ENCODE measurements around the gene ZNF74.
A peak's percentile ranks its signal among the peaks of the same experiment; 100 is the strongest.

ZNF74 gene

GRCh38 chr22:20427104-20427944, 33.4 kb downstream of the ZNF74 start:
- WGBS, 2 donors (ENCODE audit: extremely low coverage in 2 of 2, insufficient read length in 2 of 2, insufficient replicate concordance in 1 of 2), result no CpG with 5 or more reads among the region's 8 CpGs
- Histone ChIP-seq H2BK12ac (ENCODE audit: low read length) (no peak overlapping the region), H3K4me1 (ENCODE audit: control insufficient read depth in 2 of 2, insufficient read depth in 1 of 2, low read depth in 1 of 2, low read length in 2 of 2) (peaks cover 15 to 21% of the 10 kb centered on the region in 2 donors), H3K14ac (ENCODE audit: low read length) (no peak overlapping the region), H3K27ac (replicated peaks; ENCODE audit: low read length) (no peak overlapping the region), H3K4me2 (ENCODE audit: insufficient read depth, low read length, poor library complexity, severe bottlenecking) (no peak overlapping the region), H3K9me3 (replicated peaks in 1 of 2; ENCODE audit: control insufficient read depth in 2 of 2, insufficient read depth in 1 of 2, low read depth in 1 of 2, low read length in 2 of 2) (peaks cover 0 to 11% of the 10 kb centered on the region in 2 donors), H4K8ac (ENCODE audit: low read depth, low read length) (no peak overlapping the region), H3K4me3 (ENCODE audit: low read length in 2 of 2) (no peak overlapping the region), H2AK5ac (ENCODE audit: low read depth, low read length) (peak overlapping the region; percentile 14), H3K18ac (ENCODE audit: low read length) (no peak overlapping the region), H3K9ac (ENCODE audit: low read depth, low read length, poor library complexity) (peak overlapping the region; percentile 30), H2BK120ac (ENCODE audit: low read depth, low read length) (no peak overlapping the region), H3K79me1 (ENCODE audit: low read depth, low read length) (peaks cover 6% of the 10 kb centered on the region), H3K23ac (ENCODE audit: low read depth, low read length, poor library complexity) (peak overlapping the region; percentile 85), H2BK5ac (ENCODE audit: low read length) (no peak overlapping the region), H3K27me3 (ENCODE audit: control insufficient read depth in 3 of 3, insufficient read depth in 3 of 3, low read depth in 1 of 3, low read length in 3 of 3) (peaks cover 0 to 56% (median 24%) of the 10 kb centered on the region in 3 experiments), H2BK15ac (ENCODE audit: low read length) (no peak overlapping the region), H3K36me3 (replicated peaks in 1 of 2; ENCODE audit: control insufficient read depth in 2 of 2, insufficient read depth in 2 of 2, low read length in 2 of 2) (peaks cover 2 to 66% of the 10 kb centered on the region in 2 donors), H3K4ac (ENCODE audit: low read length) (no peak overlapping the region), H4K91ac (ENCODE audit: low read depth, low read length, poor library complexity) (no peak overlapping the region), H2AFZ (ENCODE audit: low read length) (no peak overlapping the region)
- no peak for DNase-seq (ENCODE audit: low spot score)

GRCh38 chr22:20427945-20428417, 34.0 kb downstream of the ZNF74 start:
- Histone ChIP-seq H3K9ac (ENCODE audit: low read depth, low read length, poor library complexity) (no peak overlapping the region), H3K79me1 (ENCODE audit: low read depth, low read length) (peaks cover 6% of the 10 kb centered on the region), H3K9me3 (replicated peaks in 1 of 2; ENCODE audit: control insufficient read depth in 2 of 2, insufficient read depth in 1 of 2, low read depth in 1 of 2, low read length in 2 of 2) (peaks cover 0 to 11% of the 10 kb centered on the region in 2 donors), H3K4me1 (ENCODE audit: control insufficient read depth in 2 of 2, insufficient read depth in 1 of 2, low read depth in 1 of 2, low read length in 2 of 2) (peaks cover 8 to 20% of the 10 kb centered on the region in 2 donors), H3K4ac (ENCODE audit: low read length) (no peak overlapping the region), H3K18ac (ENCODE audit: low read length) (no peak overlapping the region), H3K27ac (replicated peaks; ENCODE audit: low read length) (no peak overlapping the region), H2AK5ac (ENCODE audit: low read depth, low read length) (peak overlapping the region; percentile 14), H4K91ac (ENCODE audit: low read depth, low read length, poor library complexity) (no peak overlapping the region), H3K4me2 (ENCODE audit: insufficient read depth, low read length, poor library complexity, severe bottlenecking) (no peak overlapping the region), H3K36me3 (replicated peaks in 1 of 2; ENCODE audit: control insufficient read depth in 2 of 2, insufficient read depth in 2 of 2, low read length in 2 of 2) (peaks cover 2 to 68% of the 10 kb centered on the region in 2 donors), H3K4me3 (ENCODE audit: low read length in 2 of 2) (no peak overlapping the region), H2BK5ac (ENCODE audit: low read length) (no peak overlapping the region), H2BK120ac (ENCODE audit: low read depth, low read length) (no peak overlapping the region), H2BK15ac (ENCODE audit: low read length) (no peak overlapping the region), H3K14ac (ENCODE audit: low read length) (no peak overlapping the region), H4K8ac (ENCODE audit: low read depth, low read length) (no peak overlapping the region), H2BK12ac (ENCODE audit: low read length) (no peak overlapping the region), H3K23ac (ENCODE audit: low read depth, low read length, poor library complexity) (no peak overlapping the region), H3K27me3 (ENCODE audit: control insufficient read depth in 3 of 3, insufficient read depth in 3 of 3, low read depth in 1 of 3, low read length in 3 of 3) (peaks cover 0 to 61% (median 24%) of the 10 kb centered on the region in 3 experiments), H2AFZ (ENCODE audit: low read length) (no peak overlapping the region)
- no CpG with 5 or more reads among the region's 4 CpGs for WGBS, 2 donors (ENCODE audit: extremely low coverage in 2 of 2, insufficient read length in 2 of 2, insufficient replicate concordance in 1 of 2)
- no peak for DNase-seq (ENCODE audit: low spot score)

- peak overlapping the region; percentile 87 for H3K18ac ChIP-seq (ENCODE audit: low read length)
- H3K4me1 ChIP-seq (ENCODE audit: control insufficient read depth in 2 of 2, insufficient read depth in 1 of 2, low read depth in 1 of 2, low read length in 2 of 2), result peaks cover 1 to 20% of the 10 kb centered on the region in 2 donors
- H3K14ac ChIP-seq (ENCODE audit: low read length), result peak overlapping the region; percentile 71
- H2BK15ac ChIP-seq (ENCODE audit: low read length), result no peak overlapping the region
- peak overlapping the region; percentile 53 for H3K4ac ChIP-seq (ENCODE audit: low read length)
- H2BK5ac ChIP-seq (ENCODE audit: low read length), result no peak overlapping the region
- H3K4me2 ChIP-seq (ENCODE audit: insufficient read depth, low read length, poor library complexity, severe bottlenecking), result peak overlapping the region; percentile 49
- H3K9ac ChIP-seq (ENCODE audit: low read depth, low read length, poor library complexity), result peak overlapping the region; percentile 77
- peak overlapping the region; percentile 66 for H2AK5ac ChIP-seq (ENCODE audit: low read depth, low read length)
- WGBS, 2 donors (ENCODE audit: extremely low coverage in 2 of 2, insufficient read length in 2 of 2, insufficient replicate concordance in 1 of 2), result no CpG with 5 or more reads among the region's 23 CpGs
- peak overlapping the region; percentile 100 for H3K23ac ChIP-seq (ENCODE audit: low read depth, low read length, poor library complexity)
- peaks cover 2 to 69% of the 10 kb centered on the region in 2 donors for H3K36me3 ChIP-seq (replicated peaks in 1 of 2; ENCODE audit: control insufficient read depth in 2 of 2, insufficient read depth in 2 of 2, low read length in 2 of 2)
- H3K79me1 ChIP-seq (ENCODE audit: low read depth, low read length), result peaks cover 6% of the 10 kb centered on the region
- DNase-seq (ENCODE audit: low spot score), result no peak
- peak overlapping the region in 1 of 2 donors; percentile 37 for H3K4me3 ChIP-seq (ENCODE audit: low read length in 2 of 2)
- peak overlapping the region; percentile 84 for H2BK12ac ChIP-seq (ENCODE audit: low read length)
- no peak overlapping the region for H4K91ac ChIP-seq (ENCODE audit: low read depth, low read length, poor library complexity)
- H3K27me3 ChIP-seq (ENCODE audit: control insufficient read depth in 3 of 3, insufficient read depth in 3 of 3, low read depth in 1 of 3, low read length in 3 of 3), result peaks cover 0 to 65% (median 24%) of the 10 kb centered on the region in 3 experiments
- peak overlapping the region; percentile 43 for H4K8ac ChIP-seq (ENCODE audit: low read depth, low read length)
- H3K9me3 ChIP-seq (replicated peaks in 1 of 2; ENCODE audit: control insufficient read depth in 2 of 2, insufficient read depth in 1 of 2, low read depth in 1 of 2, low read length in 2 of 2), result peaks cover 0 to 11% of the 10 kb centered on the region in 2 donors
- H3K27ac ChIP-seq (replicated peaks; ENCODE audit: low read length), result no peak overlapping the region
- no peak overlapping the region for H2AFZ ChIP-seq (ENCODE audit: low read length)
- no peak overlapping the region for H2BK120ac ChIP-seq (ENCODE audit: low read depth, low read length)
Measured at GRCh38 chr22:20428496-20429253, 34.7 kb downstream of the ZNF74 start.
